COLO829 (cell line): Measurements from ENCODE around the gene ZDHHC14.
"Not testable (repeated sequence)": the region's sequence is repeated elsewhere in the genome, so short reads cannot be mapped to it uniquely, and the experiment has no call there.

Experiments
- DNase-seq: peaks from one replicate; pipeline ENCODE4 v3.0.0; 2012; ENCODE audit warnings: low spot score

ZDHHC14 gene

GRCh38 chr6:157690441-157691210 is 309.6 kb downstream of the ZDHHC14 start:
- DNase-seq = no peak

GRCh38 chr6:157691621-157692020 is 310.6 kb downstream of the ZDHHC14 start:
- not testable (repeated sequence) for DNase-seq

- DNase-seq = no peak
These were observed 312.9 kb downstream of the ZDHHC14 start for GRCh38 chr6:157693867-157694266.

- DNase-seq = no peak
These were observed 314.5 kb downstream of the ZDHHC14 start for GRCh38 chr6:157695301-157696040.

- DNase-seq = no peak
These were observed 319.0 kb downstream of the ZDHHC14 start for GRCh38 chr6:157699777-157700636.

- not testable (repeated sequence) for DNase-seq
These were observed 325.4 kb downstream of the ZDHHC14 start for GRCh38 chr6:157706351-157706750.

GRCh38 chr6:157706883-157707282 is 325.9 kb downstream of the ZDHHC14 start:
- no peak for DNase-seq

- DNase-seq = no peak
These were observed 326.6 kb downstream of the ZDHHC14 start for GRCh38 chr6:157707576-157707975.

GRCh38 chr6:157708239-157708638 is 327.2 kb downstream of the ZDHHC14 start:
- no peak for DNase-seq

GRCh38 chr6:157708933-157709332 is 327.9 kb downstream of the ZDHHC14 start:
- no peak for DNase-seq

- DNase-seq = no peak
These were observed 328.6 kb downstream of the ZDHHC14 start for GRCh38 chr6:157709555-157709954.

- no peak for DNase-seq
These were observed 329.6 kb downstream of the ZDHHC14 start for GRCh38 chr6:157710604-157711003.

GRCh38 chr6:157711060-157711459 is 330.1 kb downstream of the ZDHHC14 start:
- no peak for DNase-seq

- no peak for DNase-seq
These were observed 331.8 kb downstream of the ZDHHC14 start for GRCh38 chr6:157712585-157713295.

- no peak for DNase-seq
These were observed 332.6 kb downstream of the ZDHHC14 start for GRCh38 chr6:157713451-157714152.

- no peak for DNase-seq
These were observed 333.1 kb downstream of the ZDHHC14 start for GRCh38 chr6:157714153-157714490.

GRCh38 chr6:157715728-157716164 is 334.8 kb downstream of the ZDHHC14 start:
- DNase-seq = no peak

- no peak for DNase-seq
These were observed 335.4 kb downstream of the ZDHHC14 start for GRCh38 chr6:157716251-157716995.

GRCh38 chr6:157717340-157717748 is 336.4 kb downstream of the ZDHHC14 start:
- no peak for DNase-seq

GRCh38 chr6:157718503-157719187 is 337.7 kb downstream of the ZDHHC14 start:
- no peak for DNase-seq
